Left ventricle myocardium inferior (tissue), 1 donor: ENCODE results near the gene ZNF418. TPM values are rescaled to one million over a fixed set of nuclear protein-coding genes. Genes with fewer than 3 reads are reported as not detected.

Source experiments
- DNase-seq: peaks from one replicate; pipeline ENCODE4 v3.0.0-alpha.2; 2020
- H3K27ac ChIP-seq: fragments of 200-600 bp; replicated peaks from 2 replicates; pipeline ENCODE4 v1.8.0; 2021
- H3K27me3 ChIP-seq: fragments of 200-600 bp; 2 replicates; pipeline ENCODE4 v1.8.0; 2021; ENCODE audit warnings: low read depth
- H3K36me3 ChIP-seq: fragments of 200-600 bp; 2 replicates; pipeline ENCODE4 v1.8.0; 2021
- H3K4me1 ChIP-seq: fragments of 200-600 bp; 2 replicates; pipeline ENCODE4 v1.8.0; 2021
- H3K4me3 ChIP-seq: fragments of 200-600 bp; 2 replicates; pipeline ENCODE4 v1.8.0; 2021; ENCODE audit warnings: mild to moderate bottlenecking, moderate library complexity
- H3K9me3 ChIP-seq: fragments of 200-600 bp; replicated peaks from 2 replicates; pipeline ENCODE4 v1.8.0; 2021
- CTCF ChIP-seq: fragments of 200-600 bp; IDR thresholded peaks from 2 replicates; pipeline ENCODE4 v1.8.0; 2021; ENCODE audit warnings: antibody characterized with exemption, mild to moderate bottlenecking, borderline replicate concordance
- intact Hi-C: fragments of 100-400 bp; cut with micrococcal nuclease; formaldehyde crosslinking; loops from one replicate; pipeline ENCODE4 v1.11.0; 2022
- total RNA-seq: library from RNA; stranded (reverse); fragmentation: NEBNext Ultra II Directional; extraction: Animal tissue kit (Norgen Biotek cat#: 25700); gene quantifications from one replicate; pipeline ENCODE4 v1.2.1, GENCODE V29; 2021
- donor health status: DM: no; HTN: yes; CAD: no; lungs with severe emphysema.

ZNF418 gene
- total RNA-seq, 1 donor from 2014 or later, result 10.9 TPM

- no peaks in the 10 kb centered on the region for H3K27me3 ChIP-seq
- no peak for TF ChIP-seq CTCF
- H3K9me3 ChIP-seq, result peaks cover 42% of the 10 kb centered on the region
- no peaks in the 10 kb centered on the region for H3K4me1 ChIP-seq
- H3K4me3 ChIP-seq, result no peak overlapping the region
- no peak for DNase-seq
- H3K27ac ChIP-seq, result no peak overlapping the region
- peaks cover 27% of the 10 kb centered on the region for H3K36me3 ChIP-seq
- intact Hi-C loops, result no loop called here
Measured at GRCh38 chr19:57954996-57955395, 19.8 kb upstream of the ZNF418 start.

DNA sequence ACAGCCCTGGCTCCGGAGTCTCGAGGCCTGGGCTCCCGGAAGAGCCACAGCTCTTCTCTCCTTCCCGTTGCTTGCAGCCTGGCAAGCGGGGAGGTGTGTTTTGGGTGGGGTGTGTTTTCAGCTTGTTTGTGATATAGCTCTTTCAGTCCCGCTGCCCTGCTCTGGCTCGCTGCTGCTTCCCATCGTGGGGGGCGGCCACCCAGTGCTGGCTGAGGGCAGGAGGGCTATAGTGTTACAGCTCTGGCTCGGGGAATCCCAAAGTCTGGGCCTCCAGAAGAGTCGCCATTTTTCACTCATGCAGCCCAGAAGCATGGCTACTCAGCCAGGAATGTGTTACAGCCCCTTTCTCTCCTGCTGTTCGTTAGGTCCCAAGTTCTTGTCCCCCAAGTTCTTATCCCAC is 14.5 kb upstream of the ZNF418 start:
- intact Hi-C loops, result no loop called here

DNA sequence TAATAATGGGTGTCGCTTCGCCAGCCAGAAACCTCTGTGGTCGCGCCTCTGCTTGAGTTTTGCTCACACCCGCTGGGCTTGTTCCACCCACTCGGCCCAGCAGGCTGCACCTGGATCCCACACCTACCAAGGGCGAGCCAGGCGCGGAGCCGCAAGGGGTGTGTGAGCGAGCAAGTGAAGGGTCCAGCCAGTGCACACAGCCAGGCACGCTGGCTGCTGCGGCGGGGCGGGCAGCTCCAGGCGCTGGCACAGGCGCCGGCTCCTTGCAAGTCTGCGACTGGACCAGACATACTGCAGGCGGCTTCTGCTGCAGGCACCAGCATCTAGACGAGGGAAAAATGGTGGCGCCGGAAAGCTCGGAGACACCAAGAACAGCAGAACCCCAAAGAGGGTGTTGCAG is 14.1 kb upstream of the ZNF418 start:
- Histone ChIP-seq H3K36me3 (peaks cover 6% of the 10 kb centered on the region), H3K4me3 (no peak overlapping the region), H3K4me1 (peaks cover 36% of the 10 kb centered on the region), H3K9me3 (peaks cover 21% of the 10 kb centered on the region), H3K27ac (no peak overlapping the region), H3K27me3 (no peaks in the 10 kb centered on the region)
- DNase-seq, result peak; percentile 14
- intact Hi-C loops, result no loop called here
- TF ChIP-seq CTCF, result no peak

More for the DNA sequence above, 14.5 kb upstream of the ZNF418 start:
- Histone ChIP-seq H3K4me3 (no peak overlapping the region), H3K9me3 (peaks cover 19% of the 10 kb centered on the region), H3K4me1 (peaks cover 32% of the 10 kb centered on the region), H3K36me3 (peaks cover 2% of the 10 kb centered on the region), H3K27ac (no peak overlapping the region), H3K27me3 (no peaks in the 10 kb centered on the region)
- DNase-seq, result no peak
- TF ChIP-seq CTCF, result no peak

- H3K9me3 ChIP-seq, result peaks cover 38% of the 10 kb centered on the region
- peak within 1 kb of the TSS; percentile 86 for H3K4me3 ChIP-seq
- peak; percentile 73 for TF ChIP-seq CTCF
- H3K27ac ChIP-seq, result peak within 1 kb of the TSS; percentile 93
- peaks cover 49% of the 10 kb centered on the region for H3K4me1 ChIP-seq
- DNase-seq, result peak; percentile 96
- H3K27me3 ChIP-seq, result no peaks in the 10 kb centered on the region
- peaks cover 23% of the 10 kb centered on the region for H3K36me3 ChIP-seq
- intact Hi-C loops, result no loop called here
Measured at GRCh38 chr19:57947419-57948134, 12.4 kb upstream of the ZNF418 start, which contains the start of gene ZNF256. TSS of gene ZNF256 (minus strand) at chr19:57947706. CDS start at chr19:57947474, 232 bp downstream.

- Histone ChIP-seq H3K27me3 (no peaks in the 10 kb centered on the region), H3K27ac (peak overlapping the region; percentile 93), H3K36me3 (peaks cover 28% of the 10 kb centered on the region), H3K4me1 (peaks cover 49% of the 10 kb centered on the region), H3K9me3 (peaks cover 44% of the 10 kb centered on the region), H3K4me3 (peak overlapping the region; percentile 86)
- no peak for DNase-seq
- no peak for TF ChIP-seq CTCF
- intact Hi-C loops, result no loop called here
Measured at GRCh38 chr19:57947088-57947418, 11.9 kb upstream of the ZNF418 start.
